Measurements from ENCODE around the gene DYSF. TPM values are rescaled to one million over a fixed set of nuclear protein-coding genes. Genes with fewer than 3 reads are reported as not detected.

The DYSF gene
- total RNA-seq, 1 experiment from 2014 or later = 5.5 TPM

DNA sequence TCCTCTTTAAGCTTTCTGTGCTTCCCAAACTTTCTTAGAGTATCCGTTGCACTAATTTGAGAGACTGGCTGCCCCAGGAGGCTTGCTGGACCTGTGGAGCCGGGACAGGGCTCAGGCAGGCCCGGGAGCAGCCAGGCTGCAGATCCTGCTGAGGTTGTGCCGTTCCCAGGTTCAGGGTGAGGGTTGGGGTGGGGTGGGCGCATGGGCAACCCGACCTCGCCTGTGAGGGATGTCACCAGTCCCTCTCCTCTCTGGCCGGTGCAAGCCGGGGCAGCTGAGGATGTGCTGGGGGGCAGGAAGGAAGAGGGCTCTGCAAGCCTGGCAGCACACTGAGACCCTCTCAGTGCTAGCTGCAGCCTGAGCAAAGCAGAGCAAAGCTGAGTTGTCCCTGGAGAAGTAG is 57.6 kb downstream of the DYSF start:
- Histone ChIP-seq H3K4ac (ENCODE audit: low read depth, low read length) (no peak overlapping the region), H3T11ph (ENCODE audit: low read length) (no peak overlapping the region), H3K9me3 (ENCODE audit: control insufficient read depth, low read depth, low read length) (no peaks in the 10 kb centered on the region), H4K8ac (replicated peaks; ENCODE audit: insufficient read length, low read depth, low read length) (no peak overlapping the region), H3K18ac (ENCODE audit: insufficient read length, low read depth, low read length) (no peak overlapping the region), H3K23me2 (ENCODE audit: insufficient read length, low read depth, low read length, poor library complexity, severe bottlenecking) (no peaks in the 10 kb centered on the region), H3K56ac (ENCODE audit: insufficient read length, low read depth, low read length) (no peak overlapping the region), H2BK12ac (ENCODE audit: insufficient read length, low read depth, low read length) (no peak overlapping the region), H3K4me2 (ENCODE audit: insufficient read depth, insufficient read length, low read length) (no peak overlapping the region), H2AK5ac (ENCODE audit: insufficient read length, low read length) (no peak overlapping the region), H4K5ac (ENCODE audit: insufficient read length, low read depth, low read length) (no peak overlapping the region), H3K4me1 (ENCODE audit: insufficient read depth, low read length) (no peaks in the 10 kb centered on the region), H3K14ac (ENCODE audit: insufficient read depth, low read length) (no peak overlapping the region), H3K79me1 (ENCODE audit: insufficient read depth, low read depth, low read length, poor library complexity, severe bottlenecking) (no peaks in the 10 kb centered on the region), H3K27ac (ENCODE audit: insufficient read length, low read depth, low read length) (no peak overlapping the region), H4K91ac (ENCODE audit: insufficient read length, low read depth, low read length) (no peak overlapping the region), H2BK120ac (ENCODE audit: low read depth, low read length, poor library complexity, severe bottlenecking) (no peak overlapping the region), H2AFZ (ENCODE audit: low read length) (no peak overlapping the region), H4K20me1 (ENCODE audit: control insufficient read depth, insufficient read depth, insufficient read length) (no peaks in the 10 kb centered on the region), H3K9ac (ENCODE audit: extremely low read depth, insufficient read length, low read length) (no peak overlapping the region), H2BK5ac (ENCODE audit: insufficient read length, low read length) (no peak overlapping the region), H2BK15ac (ENCODE audit: low read depth, low read length) (no peak overlapping the region), H3K79me2 (ENCODE audit: insufficient read depth, low read length) (no peaks in the 10 kb centered on the region), H3K27me3 (ENCODE audit: insufficient read depth, low read length) (no peaks in the 10 kb centered on the region), H3K23ac (ENCODE audit: insufficient read length, low read depth, low read length) (no peak overlapping the region), H2BK20ac (ENCODE audit: low read depth, low read length, poor library complexity, severe bottlenecking) (no peak overlapping the region)
- Mint-ChIP-seq H3K4me1 (peaks cover 0 to 2% of the 10 kb centered on the region in 2 experiments; a peak in 2 of 4 replicates), H3K27ac (no peak overlapping the region; a peak in 1 of 7 replicates), H3K4me3 (no peak overlapping the region), H3K27me3 (ENCODE audit: low read depth) (peaks cover 1% of the 10 kb centered on the region), H3K9me3 (no peaks in the 10 kb centered on the region), H3K36me3 (ENCODE audit: insufficient read depth in 1 of 3, low read depth in 3 of 3) (no peaks in the 10 kb centered on the region)
- TF ChIP-seq, protein P1, sequence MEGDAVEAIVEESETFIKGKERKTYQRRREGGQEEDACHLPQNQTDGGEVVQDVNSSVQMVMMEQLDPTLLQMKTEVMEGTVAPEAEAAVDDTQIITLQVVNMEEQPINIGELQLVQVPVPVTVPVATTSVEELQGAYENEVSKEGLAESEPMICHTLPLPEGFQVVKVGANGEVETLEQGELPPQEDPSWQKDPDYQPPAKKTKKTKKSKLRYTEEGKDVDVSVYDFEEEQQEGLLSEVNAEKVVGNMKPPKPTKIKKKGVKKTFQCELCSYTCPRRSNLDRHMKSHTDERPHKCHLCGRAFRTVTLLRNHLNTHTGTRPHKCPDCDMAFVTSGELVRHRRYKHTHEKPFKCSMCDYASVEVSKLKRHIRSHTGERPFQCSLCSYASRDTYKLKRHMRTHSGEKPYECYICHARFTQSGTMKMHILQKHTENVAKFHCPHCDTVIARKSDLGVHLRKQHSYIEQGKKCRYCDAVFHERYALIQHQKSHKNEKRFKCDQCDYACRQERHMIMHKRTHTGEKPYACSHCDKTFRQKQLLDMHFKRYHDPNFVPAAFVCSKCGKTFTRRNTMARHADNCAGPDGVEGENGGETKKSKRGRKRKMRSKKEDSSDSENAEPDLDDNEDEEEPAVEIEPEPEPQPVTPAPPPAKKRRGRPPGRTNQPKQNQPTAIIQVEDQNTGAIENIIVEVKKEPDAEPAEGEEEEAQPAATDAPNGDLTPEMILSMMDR (conservative IDR thresholded peaks at IDR 0.05) = no peak
- DNase-seq = no peak
- WGBS (ENCODE audit: extremely low coverage, insufficient read length, low lambda C conversion rate) = no CpG with 5 or more reads among the region's 9 CpGs

Measured in H9 (cell line).